Activated CD8-positive, alpha-beta memory T cell treated with anti-CD3 and anti-CD28 coated beads for 48 hours (primary cell): ENCODE measurements around the gene SHE.
"Not testable (repeated sequence)": the region's sequence is repeated elsewhere in the genome, so short reads cannot be mapped to it uniquely, and the experiment has no call there.

ENCODE experiments used
- DNase-seq, 3 experiments: peaks; one replicate each; pipeline ENCODE4 v3.0.0-alpha.2; 2020; ENCODE audit warnings: low read depth in 2 of 3, low spot score in 2 of 3

Gene SHE

GRCh38 chr1:154514066-154514553, 11.9 kb upstream of the SHE start:
- no peak for DNase-seq

- no peak for DNase-seq
Measured at GRCh38 chr1:154512760-154513159, 10.5 kb upstream of the SHE start.

- DNase-seq, result no peak
Measured at GRCh38 chr1:154503898-154504297, 1.7 kb upstream of the SHE start.

- DNase-seq, result no peak
Measured at GRCh38 chr1:154502744-154503115, 518 bp upstream of the SHE start.

- DNase-seq, result no peak
Measured at GRCh38 chr1:154501423-154502065, 668 bp downstream of the SHE start.

GRCh38 chr1:154500533-154500932, 1.7 kb downstream of the SHE start:
- DNase-seq, result no peak

- no peak for DNase-seq
Measured at GRCh38 chr1:154499446-154499845, 2.8 kb downstream of the SHE start.

- no peak for DNase-seq
Measured at GRCh38 chr1:154497026-154497806, 5.0 kb downstream of the SHE start.

GRCh38 chr1:154496383-154496782, 5.8 kb downstream of the SHE start:
- DNase-seq, result no peak

GRCh38 chr1:154495496-154496273, 6.5 kb downstream of the SHE start:
- DNase-seq, result no peak

GRCh38 chr1:154493276-154493675, 8.9 kb downstream of the SHE start:
- DNase-seq, result no peak

- no peak for DNase-seq
Measured at GRCh38 chr1:154492115-154492514, 10.1 kb downstream of the SHE start.

GRCh38 chr1:154490317-154490716, 11.9 kb downstream of the SHE start:
- no peak for DNase-seq

GRCh38 chr1:154489695-154490274, 12.4 kb downstream of the SHE start:
- no peak for DNase-seq

GRCh38 chr1:154488922-154489321, 13.3 kb downstream of the SHE start:
- no peak for DNase-seq

- not testable (repeated sequence) for DNase-seq
Measured at GRCh38 chr1:154486756-154487155, 15.5 kb downstream of the SHE start.

GRCh38 chr1:154485910-154486496, 16.2 kb downstream of the SHE start:
- DNase-seq, result no peak

GRCh38 chr1:154485106-154485505, 17.1 kb downstream of the SHE start:
- no peak for DNase-seq

GRCh38 chr1:154483941-154484803, 18.0 kb downstream of the SHE start:
- no peak for DNase-seq

- no peak for DNase-seq
Measured at GRCh38 chr1:154481053-154481452, 21.2 kb downstream of the SHE start.
